GM19035 (cell line): ENCODE measurements around the gene ASPSCR1.

Source experiments
- ATAC-seq: cut with Tn5 transposase; IDR thresholded peaks from one replicate; pipeline ENCODE4 v1.9.1; 2021; ENCODE audit not compliant: unreplicated experiment

The ASPSCR1 gene

GRCh38 chr17:82021107-82021899 is 43.9 kb downstream of the ASPSCR1 start:
- ATAC-seq: no peak

GRCh38 chr17:82021900-82022309 is 44.5 kb downstream of the ASPSCR1 start:
- ATAC-seq: no peak

GRCh38 chr17:82022310-82022980 is 45.0 kb downstream of the ASPSCR1 start, which contains the start of gene CENPX:
Gene CENPX (minus strand): TSS chr17:82022878. CDS start chr17:82022861, 17 bp downstream.
- ATAC-seq: no peak

GRCh38 chr17:82022981-82023446 is 45.6 kb downstream of the ASPSCR1 start, which contains the start of gene LRRC45:
Gene LRRC45 (plus strand): TSS chr17:82023305. CDS start chr17:82023644, 339 bp downstream.
- ATAC-seq: peak; percentile 90

- peak; percentile 1 for ATAC-seq
These were observed 46.2 kb downstream of the ASPSCR1 start for GRCh38 chr17:82023447-82024241.

GRCh38 chr17:82024859-82025258 is 47.4 kb downstream of the ASPSCR1 start:
- no peak for ATAC-seq

- no peak for ATAC-seq
These were observed 48.1 kb downstream of the ASPSCR1 start for GRCh38 chr17:82025401-82026107.

GRCh38 chr17:82028246-82028645 is 50.8 kb downstream of the ASPSCR1 start:
- ATAC-seq: no peak

- no peak for ATAC-seq
These were observed 51.5 kb downstream of the ASPSCR1 start for GRCh38 chr17:82028966-82029365.

GRCh38 chr17:82029391-82029790 is 52.0 kb downstream of the ASPSCR1 start:
- no peak for ATAC-seq

- ATAC-seq: no peak
These were observed 52.6 kb downstream of the ASPSCR1 start for GRCh38 chr17:82029990-82030469.

GRCh38 chr17:82030470-82031302 is 53.3 kb downstream of the ASPSCR1 start:
- ATAC-seq: no peak

GRCh38 chr17:82031303-82031884 is 54.0 kb downstream of the ASPSCR1 start, which contains the start of gene RAC3:
Gene RAC3 (plus strand): TSS chr17:82031678. CDS start chr17:82031762, 84 bp downstream.
- no peak for ATAC-seq

- no peak for ATAC-seq
These were observed 54.6 kb downstream of the ASPSCR1 start for GRCh38 chr17:82031885-82032627.

GRCh38 chr17:82033359-82034085 is 56.1 kb downstream of the ASPSCR1 start:
- no peak for ATAC-seq

- ATAC-seq: no peak
These were observed 57.1 kb downstream of the ASPSCR1 start for GRCh38 chr17:82034371-82035011.

- no peak for ATAC-seq
These were observed 58.1 kb downstream of the ASPSCR1 start for GRCh38 chr17:82035488-82035887.
